Hepatocyte (in vitro differentiated cells): ENCODE results near the gene TSPAN15.

Experiments used
- CTCF ChIP-seq: fragments of 200-600 bp; sonication (generic); IDR thresholded peaks from 2 replicates; pipeline ENCODE4 v1.5.1; 2016; ENCODE audit warnings: antibody characterized with exemption, mild to moderate bottlenecking; ENCODE audit not compliant: poor library complexity
- EZH2 ChIP-seq: fragments of 200-600 bp; sonication (generic); IDR thresholded peaks from 2 replicates; pipeline ENCODE4 v1.6.1; 2016; ENCODE audit warnings: antibody characterized with exemption, mild to moderate bottlenecking, borderline replicate concordance
- EZH2phosphoT487 ChIP-seq: fragments of 200-600 bp; sonication (generic); IDR thresholded peaks from one replicate; pipeline ENCODE4 v1.6.1; 2018; ENCODE audit warnings: antibody characterized with exemption, mild to moderate bottlenecking, low read depth, moderate library complexity; ENCODE audit not compliant: unreplicated experiment, severe bottlenecking

GRCh38 chr10:69501657-69502056 is 50.4 kb downstream of the TSPAN15 start:
- TF ChIP-seq CTCF: no peak
- no peak for TF ChIP-seq EZH2
- TF ChIP-seq EZH2phosphoT487: no peak
